ENCODE data around the gene ATP6AP2.

Gene ATP6AP2

GRCh38 chrX:40617566-40617965 lies 36.8 kb downstream of the ATP6AP2 start:
- no peaks in the 10 kb centered on the region for H3K79me2 ChIP-seq (ENCODE audit: insufficient read depth, low read depth)
- H2AFZ ChIP-seq (ENCODE audit: low read depth) = no peak overlapping the region
- H3K4me2 ChIP-seq = no peak overlapping the region
- no peaks in the 10 kb centered on the region for H3K4me1 ChIP-seq (ENCODE audit: low read depth, poor library complexity, severe bottlenecking)
- H3K27ac ChIP-seq = no peak overlapping the region
- no peak overlapping the region for H3K4me3 ChIP-seq (IDR thresholded peaks at IDR 0.05; ENCODE audit: insufficient read depth, low read depth, low read length)
- H3K9ac ChIP-seq = no peak overlapping the region
- TF ChIP-seq, protein P1, sequence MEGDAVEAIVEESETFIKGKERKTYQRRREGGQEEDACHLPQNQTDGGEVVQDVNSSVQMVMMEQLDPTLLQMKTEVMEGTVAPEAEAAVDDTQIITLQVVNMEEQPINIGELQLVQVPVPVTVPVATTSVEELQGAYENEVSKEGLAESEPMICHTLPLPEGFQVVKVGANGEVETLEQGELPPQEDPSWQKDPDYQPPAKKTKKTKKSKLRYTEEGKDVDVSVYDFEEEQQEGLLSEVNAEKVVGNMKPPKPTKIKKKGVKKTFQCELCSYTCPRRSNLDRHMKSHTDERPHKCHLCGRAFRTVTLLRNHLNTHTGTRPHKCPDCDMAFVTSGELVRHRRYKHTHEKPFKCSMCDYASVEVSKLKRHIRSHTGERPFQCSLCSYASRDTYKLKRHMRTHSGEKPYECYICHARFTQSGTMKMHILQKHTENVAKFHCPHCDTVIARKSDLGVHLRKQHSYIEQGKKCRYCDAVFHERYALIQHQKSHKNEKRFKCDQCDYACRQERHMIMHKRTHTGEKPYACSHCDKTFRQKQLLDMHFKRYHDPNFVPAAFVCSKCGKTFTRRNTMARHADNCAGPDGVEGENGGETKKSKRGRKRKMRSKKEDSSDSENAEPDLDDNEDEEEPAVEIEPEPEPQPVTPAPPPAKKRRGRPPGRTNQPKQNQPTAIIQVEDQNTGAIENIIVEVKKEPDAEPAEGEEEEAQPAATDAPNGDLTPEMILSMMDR (conservative IDR thresholded peaks at IDR 0.05; ENCODE audit: low read depth, low read length) = no peak
- H3K36me3 ChIP-seq (ENCODE audit: insufficient read depth) = no peaks in the 10 kb centered on the region
- no peaks in the 10 kb centered on the region for H3K27me3 ChIP-seq (ENCODE audit: insufficient read depth, low read depth)
- H4K20me1 ChIP-seq (ENCODE audit: insufficient read depth) = no peaks in the 10 kb centered on the region

DNA sequence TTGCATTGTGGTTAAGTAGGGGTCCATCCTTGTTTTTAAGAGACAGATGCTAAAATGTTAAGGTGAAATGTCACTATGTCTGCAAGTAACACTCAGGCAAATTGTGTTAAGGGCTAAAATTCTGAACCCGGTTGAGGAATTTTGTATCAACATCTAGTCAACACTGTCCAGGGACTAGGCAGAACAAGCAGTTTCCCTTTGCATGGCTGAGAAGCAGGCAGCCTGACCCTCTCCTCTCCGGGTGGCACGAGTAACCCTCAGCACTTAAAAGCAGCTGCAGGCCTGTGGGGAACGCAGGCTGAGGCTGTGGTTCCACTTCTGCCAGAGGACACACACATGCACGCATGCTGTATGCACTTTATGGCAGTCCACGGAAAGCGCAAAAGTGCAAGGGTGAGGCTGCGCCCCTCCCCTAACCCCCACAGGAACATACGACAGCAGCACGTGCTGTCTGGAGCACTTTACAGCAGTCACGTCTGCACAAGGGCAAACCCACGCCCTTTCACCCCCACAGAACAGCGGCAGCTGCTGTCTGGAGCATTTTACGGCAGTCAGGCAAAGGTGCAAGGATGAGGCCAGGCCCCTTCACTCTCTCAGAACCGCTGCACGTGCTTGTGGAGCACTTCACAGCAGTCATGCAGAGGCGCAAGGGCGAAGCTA lies 41.8 kb downstream of the ATP6AP2 start:
- Histone ChIP-seq H3K27me3 (ENCODE audit: insufficient read depth, low read depth) (no peaks in the 10 kb centered on the region), H3K36me3 (ENCODE audit: insufficient read depth) (no peaks in the 10 kb centered on the region), H4K20me1 (ENCODE audit: insufficient read depth) (no peaks in the 10 kb centered on the region), H3K4me3 (IDR thresholded peaks at IDR 0.05; ENCODE audit: insufficient read depth, low read depth, low read length) (no peak overlapping the region), H3K4me1 (ENCODE audit: low read depth, poor library complexity, severe bottlenecking) (no peaks in the 10 kb centered on the region), H3K4me2 (no peak overlapping the region), H3K79me2 (ENCODE audit: insufficient read depth, low read depth) (no peaks in the 10 kb centered on the region), H2AFZ (ENCODE audit: low read depth) (no peak overlapping the region), H3K9ac (no peak overlapping the region), H3K27ac (no peak overlapping the region)
- TF ChIP-seq, protein P1 (conservative IDR thresholded peaks at IDR 0.05; ENCODE audit: low read depth, low read length) = no peak

GRCh38 chrX:40623139-40623536 lies 42.4 kb downstream of the ATP6AP2 start, which contains the start of gene MPC1L:
TSS of gene MPC1L (plus strand) at chrX:40623428. CDS start at chrX:40623566, 138 bp downstream.
- Histone ChIP-seq H3K79me2 (ENCODE audit: insufficient read depth, low read depth) (no peaks in the 10 kb centered on the region), H3K4me3 (IDR thresholded peaks at IDR 0.05; ENCODE audit: insufficient read depth, low read depth, low read length) (no peak within 1 kb of the TSS), H3K9ac (no peak within 1 kb of the TSS), H3K4me2 (no peak within 1 kb of the TSS), H3K4me1 (ENCODE audit: low read depth, poor library complexity, severe bottlenecking) (no peaks in the 10 kb centered on the region), H3K27ac (no peak within 1 kb of the TSS), H3K36me3 (ENCODE audit: insufficient read depth) (no peaks in the 10 kb centered on the region), H4K20me1 (ENCODE audit: insufficient read depth) (no peaks in the 10 kb centered on the region), H2AFZ (ENCODE audit: low read depth) (no peak within 1 kb of the TSS), H3K27me3 (ENCODE audit: insufficient read depth, low read depth) (no peaks in the 10 kb centered on the region)
- TF ChIP-seq, protein P1 (conservative IDR thresholded peaks at IDR 0.05; ENCODE audit: low read depth, low read length) = no peak

GRCh38 chrX:40623665-40624064 lies 42.9 kb downstream of the ATP6AP2 start:
- no peaks in the 10 kb centered on the region for H3K27me3 ChIP-seq (ENCODE audit: insufficient read depth, low read depth)
- no peaks in the 10 kb centered on the region for H3K36me3 ChIP-seq (ENCODE audit: insufficient read depth)
- no peaks in the 10 kb centered on the region for H4K20me1 ChIP-seq (ENCODE audit: insufficient read depth)
- TF ChIP-seq, protein P1 (conservative IDR thresholded peaks at IDR 0.05; ENCODE audit: low read depth, low read length) = no peak
- no peak overlapping the region for H3K4me2 ChIP-seq
- H3K4me3 ChIP-seq (IDR thresholded peaks at IDR 0.05; ENCODE audit: insufficient read depth, low read depth, low read length) = no peak overlapping the region
- H2AFZ ChIP-seq (ENCODE audit: low read depth) = no peak overlapping the region
- H3K79me2 ChIP-seq (ENCODE audit: insufficient read depth, low read depth) = no peaks in the 10 kb centered on the region
- no peak overlapping the region for H3K27ac ChIP-seq
- H3K4me1 ChIP-seq (ENCODE audit: low read depth, poor library complexity, severe bottlenecking) = no peaks in the 10 kb centered on the region
- H3K9ac ChIP-seq = no peak overlapping the region
